A673 (cell line): Measurements from ENCODE around the gene STKLD1. TPM values are rescaled to one million over a fixed set of nuclear protein-coding genes. Genes with fewer than 3 reads are reported as not detected.

Source experiments
- BruUV-seq: library from RNA; stranded (reverse); fragments of 400-500 nt; replicated peaks from 2 replicates; lab custom pipeline; 2021; lab: Mats Ljungman, UMichigan
- CTCF ChIA-PET: fragments of 300-600 bp; sonication (Branson Sonifier 250); formaldehyde crosslinking; loops from one replicate; lab custom pipeline; 2022; ENCODE audit warnings: antibody characterized with exemption; lab: Charles Lee
- POLR2A ChIA-PET: fragments of 300-600 bp; sonication (Branson Sonifier 250); formaldehyde crosslinking; loops from one replicate; lab custom pipeline; 2022; ENCODE audit warnings: antibody characterized with exemption; ENCODE audit not compliant: low non-redundant PET; lab: Charles Lee
- DNase-seq: peaks from one replicate; pipeline ENCODE4 v3.0.0-alpha.2; 2015; ENCODE audit warnings: low spot score
- H3K27ac ChIP-seq: fragments of 200-600 bp; sonication (generic); 2 replicates; pipeline ENCODE4 v1.5.1; 2016; ENCODE audit warnings: mixed run types, low read depth, mild to moderate bottlenecking, mixed read lengths, antibody characterized with exemption, low read length; ENCODE audit not compliant: poor library complexity, severe bottlenecking
- H3K27me3 ChIP-seq: fragments of 200-600 bp; sonication (generic); replicated peaks from 2 replicates; pipeline ENCODE4 v1.6.1; 2017; ENCODE audit warnings: mixed run types, low read depth, mild to moderate bottlenecking, mixed read lengths, antibody characterized with exemption, low read length; ENCODE audit not compliant: insufficient read depth, poor library complexity
- H3K36me3 ChIP-seq: fragments of 200-600 bp; sonication (generic); 2 replicates; pipeline ENCODE4 v1.6.1; 2016; ENCODE audit warnings: mixed run types, mild to moderate bottlenecking, mixed read lengths, antibody characterized with exemption, low read length; ENCODE audit not compliant: insufficient read depth, poor library complexity, severe bottlenecking
- H3K4me1 ChIP-seq: fragments of 200-600 bp; sonication (generic); 2 replicates; pipeline ENCODE4 v1.6.1; 2017; ENCODE audit warnings: mixed run types, mild to moderate bottlenecking, mixed read lengths, antibody characterized with exemption, low read length; ENCODE audit not compliant: insufficient read depth, poor library complexity, severe bottlenecking
- H3K4me3 ChIP-seq: fragments of 200-600 bp; sonication (generic); 2 replicates; pipeline ENCODE4 v1.5.1; 2016; ENCODE audit warnings: low read depth, mixed run types, mild to moderate bottlenecking, mixed read lengths, low read length; ENCODE audit not compliant: poor library complexity, severe bottlenecking
- H3K9me3 ChIP-seq: fragments of 200-600 bp; sonication (generic); 2 replicates; pipeline ENCODE4 v1.6.1; 2016; ENCODE audit warnings: mixed run types, low read depth, mild to moderate bottlenecking, mixed read lengths, antibody characterized with exemption, low read length; ENCODE audit not compliant: poor library complexity, severe bottlenecking
- CTCF ChIP-seq: fragments of 300-800, 200-600 bp; sonication (generic); conservative IDR thresholded peaks from 2 replicates; pipeline ENCODE4 v1.5.1; 2017; ENCODE audit warnings: low read depth, mild to moderate bottlenecking, antibody characterized with exemption, low read length, moderate library complexity, mixed read lengths
- EZH2 ChIP-seq: fragments of 200-600 bp; sonication (generic); IDR thresholded peaks from 2 replicates; pipeline ENCODE4 v1.6.1; 2017; ENCODE audit warnings: borderline replicate concordance, low read depth, mild to moderate bottlenecking, mixed read lengths, antibody characterized with exemption, low read length; ENCODE audit not compliant: poor library complexity, severe bottlenecking
- intact Hi-C: fragments of 100-400 bp; cut with micrococcal nuclease; formaldehyde crosslinking; loops from one replicate; pipeline ENCODE4 v1.10.0; 2022; ENCODE audit not compliant: unreplicated experiment
- total RNA-seq: library from RNA; stranded (reverse); gene quantifications from 2 replicates; pipeline ENCODE4 v1.2.3, GENCODE V29; 2021

The STKLD1 gene
- total RNA-seq, 1 experiment from 2014 or later: 0.52 TPM

- DNase-seq: peak; percentile 16
- H3K4me1 ChIP-seq: peaks cover 23% of the 10 kb centered on the region
- peaks cover 46% of the 10 kb centered on the region for H3K36me3 ChIP-seq
- H3K9me3 ChIP-seq: no peaks in the 10 kb centered on the region
- TF ChIP-seq CTCF (no peak), EZH2 (no peak)
- H3K4me3 ChIP-seq: no peak overlapping the region
- ChIA-PET CTCF (no interaction called here), POLR2A (no interaction called here)
- BruUV-seq: no TSS peak
- H3K27me3 ChIP-seq: no peaks in the 10 kb centered on the region
- no peak overlapping the region for H3K27ac ChIP-seq
- intact Hi-C loops: no loop called here
Measured at GRCh38 chr9:133353548-133353947, 22.6 kb upstream of the STKLD1 start.

DNA sequence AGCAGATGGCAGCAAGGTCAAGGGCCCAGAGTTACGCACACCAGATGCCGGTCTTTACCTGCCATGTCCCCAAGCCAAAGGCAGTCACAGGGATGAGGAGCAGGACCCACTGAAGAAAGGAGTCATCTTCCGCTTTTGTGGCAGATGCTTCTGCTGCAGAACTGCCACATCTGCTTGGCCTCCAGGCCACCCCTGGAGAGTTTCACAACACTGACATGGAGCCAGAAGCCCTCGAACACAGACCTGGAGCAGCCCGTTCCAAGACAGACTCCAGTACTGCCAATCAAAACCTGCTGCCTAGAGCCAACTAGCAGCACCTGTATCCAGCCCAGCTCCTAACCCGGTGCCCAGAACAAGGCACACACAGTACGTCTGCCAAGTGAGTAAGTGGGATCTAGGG lies 21.4 kb upstream of the STKLD1 start:
- Histone ChIP-seq H3K9me3 (no peaks in the 10 kb centered on the region), H3K27me3 (no peaks in the 10 kb centered on the region), H3K4me3 (peak overlapping the region; percentile 93), H3K4me1 (peaks cover 17% of the 10 kb centered on the region), H3K27ac (no peak overlapping the region), H3K36me3 (peaks cover 34% of the 10 kb centered on the region)
- POLR2A ChIA-PET: no interaction called here
- intact Hi-C loops: no loop called here
- no TSS peak for BruUV-seq
- CTCF ChIA-PET: no interaction called here
- TF ChIP-seq CTCF: no peak
- no peak for TF ChIP-seq EZH2
- no peak for DNase-seq

- peak overlapping the region; percentile 74 for H3K27ac ChIP-seq
Measured at GRCh38 chr9:133355881-133356357, 20.2 kb upstream of the STKLD1 start.

More at GRCh38 chr9:133355881-133356357, 20.2 kb upstream of the STKLD1 start:
- H3K4me1 ChIP-seq: peaks cover 14% of the 10 kb centered on the region
- H3K36me3 ChIP-seq: peaks cover 29% of the 10 kb centered on the region
- peak; percentile 25 for DNase-seq
- TF ChIP-seq EZH2 (no peak), CTCF (no peak)
- ChIA-PET CTCF (interaction anchor here (0.6 kb wide), 2 partner anchors 46 to 207 kb away, joined by 4 to 10 read pairs; no protein-coding TSS in a partner anchor), POLR2A (no interaction called here)
- no peaks in the 10 kb centered on the region for H3K9me3 ChIP-seq
- H3K4me3 ChIP-seq: peak overlapping the region; percentile 93
- intact Hi-C loops: no loop called here
- no peaks in the 10 kb centered on the region for H3K27me3 ChIP-seq
- no TSS peak for BruUV-seq
